GM21723 (cell line): Measurements from ENCODE around the gene SHH.

ENCODE experiments used
- ATAC-seq: cut with Tn5 transposase; IDR thresholded peaks from one replicate; pipeline ENCODE4 v1.9.1; 2021; ENCODE audit warnings: mild to moderate bottlenecking, moderate library complexity; ENCODE audit not compliant: unreplicated experiment

The SHH gene

GRCh38 chr7:155794196-155794595, 18.1 kb downstream of the SHH start:
- no peak for ATAC-seq

- ATAC-seq: no peak
These were observed 18.5 kb downstream of the SHH start for GRCh38 chr7:155793720-155794119.

GRCh38 chr7:155792999-155793560, 19.2 kb downstream of the SHH start:
- ATAC-seq: no peak

- ATAC-seq: no peak
These were observed 19.8 kb downstream of the SHH start for GRCh38 chr7:155792315-155792960.

GRCh38 chr7:155791836-155792235, 20.4 kb downstream of the SHH start:
- ATAC-seq: no peak

- no peak for ATAC-seq
These were observed 21.0 kb downstream of the SHH start for GRCh38 chr7:155791214-155791737.

GRCh38 chr7:155790666-155791065, 21.6 kb downstream of the SHH start:
- no peak for ATAC-seq

- ATAC-seq: no peak
These were observed 23.1 kb downstream of the SHH start for GRCh38 chr7:155789001-155789725.

GRCh38 chr7:155788616-155789000, 23.7 kb downstream of the SHH start:
- ATAC-seq: no peak

- ATAC-seq: no peak
These were observed 25.0 kb downstream of the SHH start for GRCh38 chr7:155787171-155787851.

GRCh38 chr7:155786491-155786890, 25.8 kb downstream of the SHH start:
- ATAC-seq: no peak

- no peak for ATAC-seq
These were observed 26.7 kb downstream of the SHH start for GRCh38 chr7:155785536-155785935.

GRCh38 chr7:155782466-155782865, 29.8 kb downstream of the SHH start:
- ATAC-seq: no peak

- ATAC-seq: no peak
These were observed 30.8 kb downstream of the SHH start for GRCh38 chr7:155781433-155781832.

GRCh38 chr7:155780884-155781283, 31.4 kb downstream of the SHH start:
- ATAC-seq: no peak

- ATAC-seq: no peak
These were observed 33.9 kb downstream of the SHH start for GRCh38 chr7:155778349-155778748.

- no peak for ATAC-seq
These were observed 35.7 kb downstream of the SHH start for GRCh38 chr7:155776606-155777005.

GRCh38 chr7:155775691-155776090, 36.6 kb downstream of the SHH start:
- ATAC-seq: no peak

- no peak for ATAC-seq
These were observed 37.3 kb downstream of the SHH start for GRCh38 chr7:155774947-155775346.

- ATAC-seq: no peak
These were observed 38.7 kb downstream of the SHH start for GRCh38 chr7:155773531-155773930.

GRCh38 chr7:155770241-155770640, 42.0 kb downstream of the SHH start:
- ATAC-seq: no peak

- ATAC-seq: no peak
These were observed 42.6 kb downstream of the SHH start for GRCh38 chr7:155769701-155770100.
